GM12892 (cell line): Measurements from ENCODE around the gene RINT1. TPM values are rescaled to one million over a fixed set of nuclear protein-coding genes. Genes with fewer than 3 reads are reported as not detected.
"Not testable (repeated sequence)": the region's sequence is repeated elsewhere in the genome, so short reads cannot be mapped to it uniquely, and the experiment has no call there.

Experiments
- DNase-seq: peaks from one replicate; pipeline ENCODE4 v3.0.0; 2011; ENCODE audit not compliant: insufficient read length
- FAIRE-seq: peaks from 2 replicates; lab custom pipeline; 2011; peaks lifted over from hg19 to GRCh38; lab: Jason Lieb, UNC
- POLR2A ChIP-seq: IDR thresholded peaks from 2 replicates; pipeline ENCODE4 v1.6.1; 2011; ENCODE audit warnings: low read depth, low read length, control low read depth
- POLR2AphosphoS5 ChIP-seq: IDR thresholded peaks from 2 replicates; pipeline ENCODE4 v1.6.1; 2011; ENCODE audit warnings: low read depth, low read length, control low read depth
- TAF1 ChIP-seq: IDR thresholded peaks from 2 replicates; pipeline ENCODE4 v1.6.1; 2011; ENCODE audit warnings: low read depth, mild to moderate bottlenecking, control low read depth, low read length, borderline replicate concordance
- polyA plus RNA-seq: library from polyadenylated mRNA; unstranded; fragments of >200 nt; gene quantifications from one replicate; pipeline ENCODE4 v1.2.1, GENCODE V29; 2012; ENCODE audit warnings: missing spikeins, inconsistent platforms; ENCODE audit not compliant: missing spikeins

RINT1 gene
- 25.7 TPM for polyA plus RNA-seq

DNA sequence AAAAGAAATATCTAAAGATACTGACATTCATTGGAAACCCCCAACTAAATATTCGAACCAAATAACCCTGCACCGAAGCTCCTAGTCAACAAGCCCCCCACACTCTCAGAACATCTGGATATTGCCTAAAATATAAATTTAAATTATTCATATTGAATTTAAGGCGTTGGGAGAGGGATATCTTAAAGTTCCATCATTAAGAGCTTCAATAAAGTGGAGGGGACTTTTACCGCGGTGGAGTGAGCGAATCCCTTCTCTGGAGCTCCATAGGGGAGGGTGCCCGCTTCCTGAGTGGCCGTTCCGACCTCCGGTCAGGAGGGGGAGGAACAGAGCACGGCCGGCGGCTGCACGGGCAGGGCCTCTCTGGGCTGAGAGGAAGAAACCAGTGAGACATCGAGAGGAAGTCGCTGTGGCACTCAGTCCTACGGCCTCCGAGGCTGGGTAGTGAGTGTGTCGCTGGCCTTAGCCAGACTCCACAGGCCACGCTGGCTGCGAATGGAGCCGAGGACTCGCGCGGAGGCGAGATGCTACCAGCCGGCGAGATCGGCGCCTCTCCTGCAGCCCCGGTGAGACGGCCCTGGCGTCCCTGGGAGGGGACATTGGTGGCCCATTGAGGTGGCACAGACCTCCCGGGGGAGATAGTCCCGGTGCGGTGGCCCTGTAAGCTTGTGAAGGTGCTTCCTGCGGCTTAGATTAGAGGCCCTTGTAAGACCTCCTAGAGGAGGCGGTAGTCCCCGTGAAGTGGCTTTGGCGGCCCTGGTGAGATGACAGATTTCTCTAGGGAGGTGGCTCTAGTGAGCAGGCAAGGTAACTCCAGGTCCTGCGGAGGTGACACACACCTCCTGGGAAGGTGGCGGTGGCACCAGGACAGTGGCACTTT, at the start of gene RINT1:
TSS of gene RINT1 (plus strand) at position 410 of the 880 bp plus-strand sequence. CDS start at position 525, 115 bp downstream.
- FAIRE-seq, result peak; percentile 95
- peak; percentile 80 for DNase-seq
- TF ChIP-seq TAF1 (peak; percentile 95), POLR2A (peak; percentile 99), POLR2AphosphoS5 (peak; percentile 98)

DNA sequence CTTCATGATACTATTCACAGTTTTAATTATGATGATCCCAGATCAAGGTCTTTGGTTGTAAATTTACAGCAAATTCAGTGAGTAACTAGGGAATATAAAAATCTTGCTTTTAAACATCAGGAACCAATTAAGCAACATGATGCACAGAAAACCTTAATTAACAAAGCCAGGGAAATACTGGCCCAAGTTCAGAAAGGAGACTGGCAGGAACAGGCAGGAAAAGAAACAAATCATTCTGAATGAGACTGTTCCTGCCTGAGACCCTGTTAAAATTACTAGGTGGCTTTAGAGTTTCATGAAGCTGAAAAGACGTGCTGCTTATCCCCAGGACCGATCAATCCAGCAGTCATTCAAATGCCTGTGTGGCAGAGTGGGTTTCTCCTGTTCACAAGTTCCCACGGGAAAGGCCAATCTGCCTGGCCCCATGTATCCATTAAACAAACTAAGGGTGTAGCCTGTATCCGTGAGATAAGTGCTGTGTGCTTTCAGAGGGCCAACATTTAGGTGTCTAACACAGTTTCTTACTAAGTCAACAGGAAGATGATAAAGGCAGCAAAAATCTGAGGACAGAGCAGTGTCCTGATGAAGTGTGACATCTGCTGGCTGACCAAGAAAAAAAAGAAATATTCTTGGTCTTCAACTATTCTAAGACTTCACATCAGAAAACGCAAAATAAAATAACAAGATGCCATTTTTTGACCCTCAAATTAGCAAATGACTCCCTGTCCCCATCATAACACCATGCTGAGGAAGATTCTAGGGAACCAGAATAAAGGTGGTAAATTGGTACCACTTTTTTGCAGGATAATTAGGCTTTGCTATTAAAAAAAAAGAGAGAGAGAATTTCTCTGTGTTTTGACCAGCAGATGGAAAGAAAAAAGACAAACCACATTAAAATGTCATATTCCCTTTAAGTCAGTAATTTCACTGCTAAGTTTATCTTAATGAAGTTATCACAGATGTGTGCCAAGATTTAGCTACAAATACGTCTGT, 44.1 kb upstream of the RINT1 start:
- FAIRE-seq (no peak), DNase-seq (no peak)
- TF ChIP-seq POLR2AphosphoS5, result no peak
- TF ChIP-seq TAF1, result no peak
- TF ChIP-seq POLR2A, result no peak

DNA sequence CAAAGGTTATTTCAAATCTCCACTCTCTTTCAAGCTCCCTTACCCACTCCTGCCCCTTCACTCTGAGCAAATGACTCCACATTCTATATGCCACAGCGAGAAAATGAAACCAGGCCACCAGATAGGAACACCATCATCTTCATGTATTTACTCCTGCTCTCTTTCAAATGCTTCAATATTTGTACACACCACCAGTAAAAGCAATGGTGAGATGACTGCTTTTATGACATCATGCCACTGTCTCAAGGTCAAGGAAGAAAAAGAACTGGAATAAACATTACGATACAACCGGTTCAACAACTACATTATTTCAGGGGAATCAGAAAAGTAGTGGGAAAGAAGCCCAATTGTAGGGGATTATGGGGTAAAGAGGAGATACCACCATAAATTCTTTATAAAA, 42.6 kb upstream of the RINT1 start:
- TF ChIP-seq TAF1 (no peak), POLR2A (no peak), POLR2AphosphoS5 (no peak)
- FAIRE-seq (no peak), DNase-seq (no peak)

DNA sequence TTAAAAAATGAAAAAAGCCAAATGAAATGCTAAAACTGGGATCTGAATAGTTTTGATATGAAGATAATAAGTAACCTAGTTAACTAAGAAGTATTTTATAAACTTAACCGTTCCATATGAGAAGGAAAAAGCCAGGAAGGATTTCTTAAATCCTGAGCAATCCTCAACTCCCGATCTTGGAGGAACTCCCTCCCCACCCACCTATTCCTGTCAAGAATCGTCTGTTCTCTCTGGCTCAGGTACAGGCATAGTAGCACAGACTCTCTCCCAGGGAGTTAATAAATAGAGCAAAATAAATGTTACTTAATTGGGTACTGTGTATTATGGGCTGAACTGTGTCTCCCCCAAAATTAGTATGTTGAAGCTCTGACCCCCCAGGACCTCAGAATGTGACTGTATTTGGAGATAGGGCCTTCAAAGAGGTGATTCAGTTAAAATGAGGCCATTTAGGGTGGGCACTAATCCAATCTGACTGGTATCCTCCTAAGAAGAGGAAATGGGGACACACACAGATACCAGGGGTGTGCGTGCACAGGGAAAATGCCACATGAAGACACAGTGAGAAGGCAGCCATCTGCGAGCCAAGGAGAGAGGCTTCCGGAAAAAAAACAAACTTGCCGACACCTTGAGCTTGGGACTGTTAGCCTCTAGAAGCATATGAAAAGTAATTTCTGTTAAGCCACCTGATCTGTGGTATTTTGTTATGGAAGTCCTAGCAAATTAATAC, 38.6 kb upstream of the RINT1 start:
- DNase-seq, result no peak
- TF ChIP-seq POLR2A (no peak), TAF1 (no peak), POLR2AphosphoS5 (no peak)
- no peak for FAIRE-seq

DNA sequence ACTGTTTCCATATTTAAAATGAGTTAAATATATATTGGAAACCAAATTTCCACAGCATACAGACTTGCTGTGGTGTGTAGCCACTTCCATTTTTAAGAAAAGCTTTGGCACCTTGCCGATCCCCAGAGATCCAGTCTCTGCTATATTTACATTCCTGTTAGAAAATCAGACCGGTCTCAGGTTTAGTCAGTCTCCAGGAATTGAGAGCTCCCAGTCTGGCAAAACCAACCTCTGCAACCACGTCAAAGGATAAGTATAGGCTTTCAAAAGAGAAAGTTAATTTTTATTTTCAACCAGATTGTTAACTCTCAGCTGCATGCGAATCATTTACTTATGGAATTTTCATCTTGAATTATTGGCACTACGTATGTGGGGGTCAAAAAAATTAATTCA, 38.1 kb upstream of the RINT1 start:
- TF ChIP-seq POLR2A (no peak), POLR2AphosphoS5 (no peak), TAF1 (no peak)
- FAIRE-seq (no peak), DNase-seq (no peak)

DNA sequence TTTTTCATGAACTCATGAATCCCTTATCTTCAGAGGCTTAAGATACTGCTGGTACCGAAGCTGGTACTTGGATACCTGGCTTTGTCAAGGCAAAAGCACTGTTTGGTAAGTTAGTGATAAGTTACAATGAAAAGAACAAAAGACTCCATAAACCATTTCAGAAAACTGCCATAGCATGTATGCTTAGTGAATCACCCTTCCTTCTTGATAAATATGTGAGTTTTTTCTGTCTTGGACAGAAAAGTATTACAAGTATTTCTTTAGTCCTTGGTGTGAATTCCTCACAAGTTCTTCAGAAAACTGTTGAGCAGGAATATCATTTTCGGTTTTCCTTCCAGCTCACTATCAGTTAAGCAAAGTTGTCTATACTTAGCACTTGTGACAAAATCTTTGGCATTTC, 35.5 kb upstream of the RINT1 start:
- TF ChIP-seq POLR2AphosphoS5 (no peak), TAF1 (no peak), POLR2A (no peak)
- FAIRE-seq (no peak), DNase-seq (no peak)

DNA sequence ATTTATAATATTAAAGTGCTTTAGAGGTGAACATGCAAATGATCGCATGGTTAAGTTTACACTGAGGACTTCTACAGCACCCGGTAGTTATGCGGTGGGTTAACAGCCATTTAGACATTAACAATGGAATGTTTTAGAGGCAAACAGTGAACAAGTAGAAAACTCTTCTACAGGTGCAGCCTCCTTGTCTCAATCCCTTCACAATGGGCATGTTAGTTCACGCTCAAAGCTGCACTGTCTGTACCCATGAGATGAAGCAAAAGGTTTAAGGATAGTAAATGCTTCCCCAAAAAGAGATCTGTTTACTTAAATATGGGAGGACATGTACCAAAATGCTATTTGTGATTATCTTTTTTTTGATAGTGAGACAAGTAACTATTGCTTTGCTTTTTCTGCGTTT, 35.0 kb upstream of the RINT1 start:
- DNase-seq, result no peak
- TF ChIP-seq POLR2A (no peak), TAF1 (no peak), POLR2AphosphoS5 (no peak)
- no peak for FAIRE-seq

DNA sequence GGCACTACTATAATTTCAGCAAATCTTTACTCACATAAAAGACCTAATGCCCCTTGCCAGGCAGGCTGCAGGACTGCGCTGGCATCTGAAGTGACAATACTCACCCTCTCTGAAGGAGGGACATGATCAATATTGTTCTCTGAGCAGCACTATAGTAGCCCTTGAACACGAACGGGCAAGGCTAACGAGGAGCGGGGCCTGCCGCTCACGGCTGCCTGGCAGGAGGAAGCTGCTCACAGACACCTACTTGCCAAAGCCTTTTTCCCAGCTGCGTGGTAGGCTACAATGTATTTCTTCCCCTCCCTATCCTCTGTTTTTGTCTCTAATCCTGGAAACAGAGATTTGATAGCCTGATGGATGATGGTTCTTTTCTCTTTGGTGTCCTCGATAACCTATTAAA, 29.8 kb upstream of the RINT1 start:
- TF ChIP-seq POLR2A (no peak), POLR2AphosphoS5 (no peak), TAF1 (no peak)
- DNase-seq, result no peak
- no peak for FAIRE-seq

DNA sequence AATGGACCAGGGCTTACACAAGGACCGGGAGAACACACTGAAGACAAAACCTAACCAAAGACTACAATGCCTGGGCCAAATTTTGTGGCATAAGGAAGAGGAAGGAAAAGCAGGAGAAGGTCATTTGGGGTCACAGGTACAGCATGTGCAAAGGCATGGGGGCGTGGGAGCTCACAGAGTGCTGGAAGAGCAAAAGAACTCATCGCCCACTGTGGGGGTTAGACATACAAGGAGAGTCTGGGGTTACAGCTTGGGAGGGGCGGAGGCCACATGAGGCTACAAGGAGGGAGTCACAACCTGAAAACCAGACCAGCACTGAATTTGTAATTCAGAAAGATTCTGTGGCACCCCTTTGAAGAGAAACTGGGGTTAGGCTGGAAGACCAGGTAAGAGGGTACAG, 19.6 kb upstream of the RINT1 start:
- TF ChIP-seq TAF1, result no peak
- TF ChIP-seq POLR2A, result no peak
- TF ChIP-seq POLR2AphosphoS5, result no peak
- FAIRE-seq (no peak), DNase-seq (no peak)

DNA sequence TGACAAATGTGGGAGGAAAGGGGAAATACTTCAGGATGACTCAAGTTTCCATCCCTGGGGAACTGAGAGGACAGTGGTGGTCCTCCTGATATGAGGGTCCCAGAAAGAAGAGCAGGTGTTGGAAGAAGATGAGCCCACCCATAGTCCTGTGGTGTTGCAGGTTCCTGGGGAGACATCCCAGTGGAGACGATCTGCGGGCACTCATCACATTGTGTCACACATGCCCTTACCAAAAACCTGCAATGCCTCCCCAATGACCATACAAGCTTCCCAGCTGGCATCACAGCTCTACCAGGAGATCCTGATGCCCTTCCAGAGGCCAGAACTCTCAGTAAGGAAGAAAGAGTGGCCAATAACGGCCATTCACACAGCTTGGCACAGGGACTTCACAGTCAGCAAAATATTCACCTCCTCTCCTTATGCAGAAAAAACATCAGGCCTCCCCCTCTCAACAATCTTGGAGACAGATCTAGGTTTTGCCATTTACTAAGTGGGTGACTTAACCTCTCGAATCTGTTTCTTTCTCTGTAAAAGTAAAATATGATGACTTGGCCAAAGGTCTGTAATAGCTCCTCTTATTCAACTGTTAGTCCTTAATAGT, 19.0 kb upstream of the RINT1 start:
- DNase-seq, result no peak
- no peak for FAIRE-seq
- TF ChIP-seq TAF1 (no peak), POLR2AphosphoS5 (no peak), POLR2A (no peak)

DNA sequence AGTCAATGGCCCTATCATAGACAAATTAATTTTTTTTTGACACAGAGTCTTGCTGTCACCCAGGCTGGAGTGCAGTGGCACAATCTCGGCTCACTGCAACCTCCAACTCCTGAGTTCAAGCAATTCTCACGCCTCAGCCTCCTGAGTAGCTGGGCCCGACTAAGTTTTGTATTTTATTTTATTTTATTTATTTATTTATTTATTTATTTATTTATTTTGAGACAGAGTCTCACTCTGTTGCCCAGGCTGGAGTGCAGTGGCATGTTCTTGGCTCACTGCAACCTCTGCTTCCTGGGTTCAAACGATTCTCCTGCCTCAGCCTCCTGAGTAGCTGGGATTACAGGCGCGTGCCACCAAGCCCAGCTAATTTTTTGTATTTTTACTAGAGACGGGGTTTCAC, 16.4 kb upstream of the RINT1 start:
- not testable (repeated sequence) for FAIRE-seq, DNase-seq
